Fibroblast of lung (primary cell): ENCODE results near the gene SOX13. TPM values are rescaled to one million over a fixed set of nuclear protein-coding genes. Genes with fewer than 3 reads are reported as not detected.

Experiments
- DNase-seq, 2 donors: peaks; one replicate each; pipeline versions ENCODE4 v3.0.0 to v3.0.0-alpha.2; 2010; ENCODE audit warnings: low read depth in 2 of 2
- H2AFZ ChIP-seq: 2 replicates; pipeline ENCODE4 v1.5.1; 2012; ENCODE audit warnings: low read length, control low read depth, inconsistent platforms
- H3K27ac ChIP-seq: 2 replicates; pipeline ENCODE4 v1.5.1; 2011; ENCODE audit warnings: low read length, control low read depth; ENCODE audit not compliant: insufficient read depth
- H3K27me3 ChIP-seq: 2 replicates; pipeline ENCODE4 v1.5.1; 2011; ENCODE audit warnings: mild to moderate bottlenecking, low read length; ENCODE audit not compliant: control insufficient read depth, insufficient read depth
- H3K36me3 ChIP-seq: 2 replicates; pipeline ENCODE4 v1.5.1; 2011; ENCODE audit warnings: low read length; ENCODE audit not compliant: control insufficient read depth, insufficient read depth
- H3K4me1 ChIP-seq: 2 replicates; pipeline ENCODE4 v1.5.1; 2011; ENCODE audit warnings: low read length; ENCODE audit not compliant: control insufficient read depth, insufficient read depth; ENCODE audit errors: extremely low read depth
- H3K4me2 ChIP-seq: 2 replicates; pipeline ENCODE4 v1.5.1; 2011; ENCODE audit warnings: low read length, control low read depth; ENCODE audit not compliant: insufficient read depth; ENCODE audit errors: extremely low read depth
- H3K4me3 ChIP-seq, 4 experiments: fragments of 200-600 bp in 1 of 4; sonication (generic) in 1 of 4; replicated peaks in 1 of 4; 2 replicates each; pipeline ENCODE4 v1.5.1; 2011 to 2016; ENCODE audit warnings: low read length in 4 of 4, low read depth in 3 of 4, mild to moderate bottlenecking in 3 of 4, control low read depth in 2 of 4, inconsistent platforms in 1 of 4, mixed read lengths in 1 of 4; ENCODE audit not compliant: insufficient read depth in 1 of 4; ENCODE audit errors: control extremely low read depth in 1 of 4
- H3K79me2 ChIP-seq: 2 replicates; pipeline ENCODE4 v1.5.1; 2012; ENCODE audit warnings: mild to moderate bottlenecking, low read length, inconsistent platforms; ENCODE audit not compliant: control insufficient read depth, insufficient read depth
- H3K9ac ChIP-seq: 2 replicates; pipeline ENCODE4 v1.5.1; 2011; ENCODE audit warnings: mild to moderate bottlenecking, low read length, control low read depth; ENCODE audit not compliant: insufficient read depth
- H3K9me3 ChIP-seq: 2 replicates; pipeline ENCODE4 v1.5.1; 2012; ENCODE audit warnings: low read depth, low read length; ENCODE audit not compliant: control insufficient read depth, insufficient read depth
- H4K20me1 ChIP-seq: 2 replicates; pipeline ENCODE4 v1.5.1; 2011; ENCODE audit warnings: low read length; ENCODE audit not compliant: control insufficient read depth, insufficient read depth; ENCODE audit errors: extremely low read depth
- EZH2 ChIP-seq: IDR thresholded peaks from 2 replicates; pipeline ENCODE4 v1.5.1; 2012; ENCODE audit warnings: low read length, control low read depth, mild to moderate bottlenecking; ENCODE audit errors: missing control alignments
- polyA plus RNA-seq, 2 donors: library from polyadenylated mRNA; depleted of rRNA in 1 of 2; stranded (reverse) in 1 of 2; unstranded in 1 of 2; fragments of >200 nt; gene quantifications; 2 replicates each; pipeline ENCODE4 v1.2.1, GENCODE V29; 2011 to 2012; ENCODE audit warnings: missing spikeins in 1 of 2
- total RNA-seq: library from RNA; depleted of rRNA; stranded (reverse); fragments of >200 nt; gene quantifications from 2 replicates; pipeline ENCODE4 v1.2.1, GENCODE V29; 2014
- TF ChIP-seq, protein P1 (sequence below), 2 donors: IDR thresholded peaks in 1 of 2; conservative IDR thresholded peaks in 1 of 2; 1 replicate in 1 of 2; 2 replicates in 1 of 2; pipeline ENCODE4 v1.5.1; 2011 to 2012; ENCODE audit warnings: low read length in 2 of 2, control low read depth in 1 of 2, inconsistent platforms in 1 of 2, low read depth in 1 of 2, mild to moderate bottlenecking in 1 of 2

SOX13 gene
- total and polyA plus RNA-seq, 2 donors (not counting 1 experiment from before 2014, with no cell fraction given), result 2.0 to 5.5 TPM

- DNase-seq, result no peak
- Histone ChIP-seq H3K79me2 (no peaks in the 10 kb centered on the region), H4K20me1 (no peaks in the 10 kb centered on the region), H3K4me3 (no peak overlapping the region), H3K4me1 (no peaks in the 10 kb centered on the region), H3K4me2 (no peak overlapping the region), H3K27me3 (peaks cover 4% of the 10 kb centered on the region), H2AFZ (no peak overlapping the region), H3K27ac (no peak overlapping the region), H3K9me3 (no peaks in the 10 kb centered on the region), H3K9ac (no peak overlapping the region), H3K36me3 (no peaks in the 10 kb centered on the region)
- TF ChIP-seq, protein P1, sequence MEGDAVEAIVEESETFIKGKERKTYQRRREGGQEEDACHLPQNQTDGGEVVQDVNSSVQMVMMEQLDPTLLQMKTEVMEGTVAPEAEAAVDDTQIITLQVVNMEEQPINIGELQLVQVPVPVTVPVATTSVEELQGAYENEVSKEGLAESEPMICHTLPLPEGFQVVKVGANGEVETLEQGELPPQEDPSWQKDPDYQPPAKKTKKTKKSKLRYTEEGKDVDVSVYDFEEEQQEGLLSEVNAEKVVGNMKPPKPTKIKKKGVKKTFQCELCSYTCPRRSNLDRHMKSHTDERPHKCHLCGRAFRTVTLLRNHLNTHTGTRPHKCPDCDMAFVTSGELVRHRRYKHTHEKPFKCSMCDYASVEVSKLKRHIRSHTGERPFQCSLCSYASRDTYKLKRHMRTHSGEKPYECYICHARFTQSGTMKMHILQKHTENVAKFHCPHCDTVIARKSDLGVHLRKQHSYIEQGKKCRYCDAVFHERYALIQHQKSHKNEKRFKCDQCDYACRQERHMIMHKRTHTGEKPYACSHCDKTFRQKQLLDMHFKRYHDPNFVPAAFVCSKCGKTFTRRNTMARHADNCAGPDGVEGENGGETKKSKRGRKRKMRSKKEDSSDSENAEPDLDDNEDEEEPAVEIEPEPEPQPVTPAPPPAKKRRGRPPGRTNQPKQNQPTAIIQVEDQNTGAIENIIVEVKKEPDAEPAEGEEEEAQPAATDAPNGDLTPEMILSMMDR (conservative IDR thresholded peaks at IDR 0.05 in 1 of 2, IDR thresholded peaks at IDR 0.05 in 1 of 2; ENCODE audit: low read depth in 1 of 2, low read length in 2 of 2), result no peak
- TF ChIP-seq EZH2, result no peak
Measured at GRCh38 chr1:204139952-204140351, 67.0 kb downstream of the SOX13 start.

- Histone ChIP-seq H4K20me1 (no peaks in the 10 kb centered on the region), H3K36me3 (no peaks in the 10 kb centered on the region), H3K9me3 (no peaks in the 10 kb centered on the region), H2AFZ (no peak overlapping the region), H3K27ac (no peak overlapping the region), H3K9ac (no peak overlapping the region), H3K79me2 (no peaks in the 10 kb centered on the region), H3K4me1 (no peaks in the 10 kb centered on the region), H3K27me3 (peaks cover 4% of the 10 kb centered on the region), H3K4me3 (no peak overlapping the region), H3K4me2 (no peak overlapping the region)
- DNase-seq, result no peak
- TF ChIP-seq, protein P1 (conservative IDR thresholded peaks at IDR 0.05 in 1 of 2, IDR thresholded peaks at IDR 0.05 in 1 of 2; ENCODE audit: low read depth in 1 of 2, low read length in 2 of 2), result no peak
- TF ChIP-seq EZH2, result no peak
Measured at GRCh38 chr1:204141131-204141530, 68.2 kb downstream of the SOX13 start.

GRCh38 chr1:204142032-204142974 is 69.4 kb downstream of the SOX13 start:
- no peak overlapping the region for H3K4me3 ChIP-seq
- H3K4me1 ChIP-seq, result no peaks in the 10 kb centered on the region
- no peak overlapping the region for H3K9ac ChIP-seq
- H2AFZ ChIP-seq, result no peak overlapping the region
- H3K27me3 ChIP-seq, result peaks cover 4% of the 10 kb centered on the region
- no peak overlapping the region for H3K27ac ChIP-seq
- no peaks in the 10 kb centered on the region for H3K79me2 ChIP-seq
- DNase-seq, result no peak
- TF ChIP-seq, protein P1 (conservative IDR thresholded peaks at IDR 0.05 in 1 of 2, IDR thresholded peaks at IDR 0.05 in 1 of 2; ENCODE audit: low read depth in 1 of 2, low read length in 2 of 2), result no peak
- TF ChIP-seq EZH2, result no peak
- no peak overlapping the region for H3K4me2 ChIP-seq
- H3K9me3 ChIP-seq, result no peaks in the 10 kb centered on the region
- H3K36me3 ChIP-seq, result no peaks in the 10 kb centered on the region
- no peaks in the 10 kb centered on the region for H4K20me1 ChIP-seq
